NB4 (cell line): ENCODE measurements around the gene TAP2.

ENCODE experiments used
- MYC ChIP-seq: IDR thresholded peaks from 2 replicates; pipeline ENCODE4 v1.6.1; 2011; ENCODE audit warnings: low read depth, low read length
- POLR2A ChIP-seq: IDR thresholded peaks from 2 replicates; pipeline ENCODE4 v1.6.1; 2011; ENCODE audit warnings: mild to moderate bottlenecking; ENCODE audit not compliant: insufficient read length; ENCODE audit errors: extremely low read depth
- TF ChIP-seq, protein P1 (sequence below): IDR thresholded peaks from 2 replicates; pipeline ENCODE4 v1.6.1; 2011; ENCODE audit warnings: low read depth, low read length
- TF ChIP-seq, protein P2 (sequence below): IDR thresholded peaks from one replicate; pipeline ENCODE4 v1.5.1; 2012; ENCODE audit warnings: low read depth, low read length

DNA sequence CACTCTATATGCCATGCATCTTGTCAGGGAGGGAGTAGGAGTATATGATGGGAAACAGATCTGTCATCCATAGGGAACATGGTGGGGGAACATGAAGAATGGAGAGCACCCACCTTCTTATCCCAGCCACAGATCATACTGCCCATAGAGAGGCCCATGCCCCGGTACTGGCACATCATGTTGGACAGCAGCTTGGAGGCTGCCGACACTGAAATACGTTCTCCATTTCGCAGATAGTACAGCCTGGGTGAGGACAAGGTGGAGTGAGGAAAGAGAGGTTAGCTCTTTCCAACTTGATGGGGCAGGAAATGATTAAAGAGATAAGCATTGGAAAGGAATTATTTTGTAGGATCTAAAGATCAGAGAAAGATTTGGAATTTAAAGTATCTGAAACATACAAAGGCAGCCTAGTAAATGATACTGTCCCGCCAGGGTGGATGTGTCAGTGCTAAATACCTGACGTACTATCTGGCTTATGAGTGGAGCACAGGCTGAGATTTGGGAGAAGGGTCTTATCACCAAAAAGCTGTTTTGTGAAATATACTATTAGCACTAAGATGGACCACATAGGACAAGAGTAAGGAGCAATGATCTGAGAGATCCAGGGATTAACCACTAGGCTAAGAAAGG, 3.6 kb upstream of the TAP2 start:
- TF ChIP-seq, protein P1, sequence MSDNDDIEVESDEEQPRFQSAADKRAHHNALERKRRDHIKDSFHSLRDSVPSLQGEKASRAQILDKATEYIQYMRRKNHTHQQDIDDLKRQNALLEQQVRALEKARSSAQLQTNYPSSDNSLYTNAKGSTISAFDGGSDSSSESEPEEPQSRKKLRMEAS, result no peak
- TF ChIP-seq, protein P2, sequence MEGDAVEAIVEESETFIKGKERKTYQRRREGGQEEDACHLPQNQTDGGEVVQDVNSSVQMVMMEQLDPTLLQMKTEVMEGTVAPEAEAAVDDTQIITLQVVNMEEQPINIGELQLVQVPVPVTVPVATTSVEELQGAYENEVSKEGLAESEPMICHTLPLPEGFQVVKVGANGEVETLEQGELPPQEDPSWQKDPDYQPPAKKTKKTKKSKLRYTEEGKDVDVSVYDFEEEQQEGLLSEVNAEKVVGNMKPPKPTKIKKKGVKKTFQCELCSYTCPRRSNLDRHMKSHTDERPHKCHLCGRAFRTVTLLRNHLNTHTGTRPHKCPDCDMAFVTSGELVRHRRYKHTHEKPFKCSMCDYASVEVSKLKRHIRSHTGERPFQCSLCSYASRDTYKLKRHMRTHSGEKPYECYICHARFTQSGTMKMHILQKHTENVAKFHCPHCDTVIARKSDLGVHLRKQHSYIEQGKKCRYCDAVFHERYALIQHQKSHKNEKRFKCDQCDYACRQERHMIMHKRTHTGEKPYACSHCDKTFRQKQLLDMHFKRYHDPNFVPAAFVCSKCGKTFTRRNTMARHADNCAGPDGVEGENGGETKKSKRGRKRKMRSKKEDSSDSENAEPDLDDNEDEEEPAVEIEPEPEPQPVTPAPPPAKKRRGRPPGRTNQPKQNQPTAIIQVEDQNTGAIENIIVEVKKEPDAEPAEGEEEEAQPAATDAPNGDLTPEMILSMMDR, result no peak
- TF ChIP-seq POLR2A, result no peak
- no peak for TF ChIP-seq MYC
